ENCODE measurements around the gene GPC3. TPM values are rescaled to one million over a fixed set of nuclear protein-coding genes. Genes with fewer than 3 reads are reported as not detected.

The GPC3 gene
- total and polyA plus RNA-seq, 2 experiments from 2014 or later = 36.8 to 60.1 TPM

- Mint-ChIP-seq H3K4me3 (no peak overlapping the region), H3K9me3 (no peaks in the 10 kb centered on the region), H3K27me3 (ENCODE audit: insufficient read depth, low read depth, poor library complexity) (peaks cover 6% of the 10 kb centered on the region), H3K27ac (no peak overlapping the region), H3K4me1 (peaks cover 28% of the 10 kb centered on the region), H3K36me3 (ENCODE audit: low read depth) (peaks cover 4% of the 10 kb centered on the region)
- Histone ChIP-seq H3K4me2 (peak overlapping the region; percentile 62; the same call in 1 of the 2 replicates), H3K27me3 (ENCODE audit: insufficient read depth) (no peaks in the 10 kb centered on the region), H3K4me3 (no peak overlapping the region), H3K27ac (ENCODE audit: low read depth) (no peak overlapping the region), H2AFZ (no peak overlapping the region), H3K79me2 (replicated peaks; ENCODE audit: insufficient read depth) (no peaks in the 10 kb centered on the region), H4K20me1 (replicated peaks; ENCODE audit: insufficient read depth) (no peaks in the 10 kb centered on the region), H3K36me3 (ENCODE audit: insufficient read depth) (no peaks in the 10 kb centered on the region), H3K4me1 (ENCODE audit: insufficient read depth) (peaks cover 37% of the 10 kb centered on the region), H3F3A (replicated peaks; ENCODE audit: low read depth) (no peaks in the 10 kb centered on the region), H3K9me2 (ENCODE audit: insufficient read depth) (no peaks in the 10 kb centered on the region)
- TF ChIP-seq, protein P1, sequence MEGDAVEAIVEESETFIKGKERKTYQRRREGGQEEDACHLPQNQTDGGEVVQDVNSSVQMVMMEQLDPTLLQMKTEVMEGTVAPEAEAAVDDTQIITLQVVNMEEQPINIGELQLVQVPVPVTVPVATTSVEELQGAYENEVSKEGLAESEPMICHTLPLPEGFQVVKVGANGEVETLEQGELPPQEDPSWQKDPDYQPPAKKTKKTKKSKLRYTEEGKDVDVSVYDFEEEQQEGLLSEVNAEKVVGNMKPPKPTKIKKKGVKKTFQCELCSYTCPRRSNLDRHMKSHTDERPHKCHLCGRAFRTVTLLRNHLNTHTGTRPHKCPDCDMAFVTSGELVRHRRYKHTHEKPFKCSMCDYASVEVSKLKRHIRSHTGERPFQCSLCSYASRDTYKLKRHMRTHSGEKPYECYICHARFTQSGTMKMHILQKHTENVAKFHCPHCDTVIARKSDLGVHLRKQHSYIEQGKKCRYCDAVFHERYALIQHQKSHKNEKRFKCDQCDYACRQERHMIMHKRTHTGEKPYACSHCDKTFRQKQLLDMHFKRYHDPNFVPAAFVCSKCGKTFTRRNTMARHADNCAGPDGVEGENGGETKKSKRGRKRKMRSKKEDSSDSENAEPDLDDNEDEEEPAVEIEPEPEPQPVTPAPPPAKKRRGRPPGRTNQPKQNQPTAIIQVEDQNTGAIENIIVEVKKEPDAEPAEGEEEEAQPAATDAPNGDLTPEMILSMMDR (conservative IDR thresholded peaks at IDR 0.05; ENCODE audit: low read depth in 2 of 2) = no peak
- TF ChIP-seq ZNF462 (CRISPR knock-in tag; IDR thresholded peaks at IDR 0.05) = no peak
- ATAC-seq (no peak), DNase-seq (ENCODE audit: low spot score) (no peak)
Observed at GRCh38 chrX:133697656-133698055, 287.7 kb downstream of the GPC3 start.

DNA sequence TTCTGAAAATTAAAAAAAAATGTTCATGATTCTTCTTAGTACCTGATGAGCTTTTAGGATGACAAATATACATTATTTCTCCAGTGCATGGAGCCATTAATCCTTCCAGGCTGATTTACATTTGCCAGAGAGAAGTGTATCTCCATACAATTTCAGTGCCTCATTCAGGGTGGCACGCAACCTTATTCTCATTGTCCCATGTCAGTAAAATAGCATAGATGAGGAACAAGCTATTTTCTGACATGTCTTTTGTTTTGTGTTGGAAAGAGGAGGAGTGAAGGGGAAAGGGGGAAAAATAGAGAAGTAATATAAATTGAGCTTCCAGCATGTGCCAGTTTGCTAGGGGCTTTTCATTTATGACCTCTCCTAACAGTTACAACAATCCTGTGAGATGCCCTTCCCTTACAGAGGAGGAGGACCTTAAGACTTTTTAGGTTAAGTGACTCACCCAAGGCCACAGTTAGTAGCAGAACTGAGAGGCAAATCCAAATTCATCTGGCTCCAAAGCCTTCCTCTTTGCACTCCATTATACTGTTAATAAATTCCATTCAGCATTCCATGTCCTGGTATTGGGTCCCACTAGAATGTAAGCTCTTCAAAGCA is 295.3 kb downstream of the GPC3 start:
- H3K27me3 ChIP-seq (ENCODE audit: insufficient read depth) = no peaks in the 10 kb centered on the region
- Mint-ChIP-seq H3K9me3 (no peaks in the 10 kb centered on the region), H3K27ac (no peak overlapping the region), H3K36me3 (ENCODE audit: low read depth) (peaks cover 4% of the 10 kb centered on the region), H3K4me3 (no peak overlapping the region), H3K27me3 (ENCODE audit: insufficient read depth, low read depth, poor library complexity) (no peaks in the 10 kb centered on the region), H3K4me1 (peaks cover 12% of the 10 kb centered on the region)
- no peaks in the 10 kb centered on the region for H3F3A ChIP-seq (replicated peaks; ENCODE audit: low read depth)
- H2AFZ ChIP-seq = no peak overlapping the region
- no peaks in the 10 kb centered on the region for H3K9me2 ChIP-seq (ENCODE audit: insufficient read depth)
- 0 out of 2 replicates have a peak, but pooled peaks cover 6% of the 10 kb centered on the region for H3K4me1 ChIP-seq (ENCODE audit: insufficient read depth)
- no peaks in the 10 kb centered on the region for H4K20me1 ChIP-seq (replicated peaks; ENCODE audit: insufficient read depth)
- no peak overlapping the region for H3K27ac ChIP-seq (ENCODE audit: low read depth)
- no peak overlapping the region for H3K4me3 ChIP-seq
- ATAC-seq = no peak
- DNase-seq (ENCODE audit: low spot score) = no peak
- H3K4me2 ChIP-seq = no peak overlapping the region
- H3K79me2 ChIP-seq (replicated peaks; ENCODE audit: insufficient read depth) = no peaks in the 10 kb centered on the region
- no peaks in the 10 kb centered on the region for H3K36me3 ChIP-seq (ENCODE audit: insufficient read depth)
- no peak for TF ChIP-seq POLR2AphosphoS5 (IDR thresholded peaks at IDR 0.05; ENCODE audit: low read depth)
- TF ChIP-seq, protein P1 (conservative IDR thresholded peaks at IDR 0.05; ENCODE audit: low read depth in 2 of 2) = no peak

Measured in GM23338 (cell line).